ENCODE results near the gene UGT1A1.
"Not testable (repeated sequence)": the region's sequence is repeated elsewhere in the genome, so short reads cannot be mapped to it uniquely, and the experiment has no call there.

The UGT1A1 gene

DNA sequence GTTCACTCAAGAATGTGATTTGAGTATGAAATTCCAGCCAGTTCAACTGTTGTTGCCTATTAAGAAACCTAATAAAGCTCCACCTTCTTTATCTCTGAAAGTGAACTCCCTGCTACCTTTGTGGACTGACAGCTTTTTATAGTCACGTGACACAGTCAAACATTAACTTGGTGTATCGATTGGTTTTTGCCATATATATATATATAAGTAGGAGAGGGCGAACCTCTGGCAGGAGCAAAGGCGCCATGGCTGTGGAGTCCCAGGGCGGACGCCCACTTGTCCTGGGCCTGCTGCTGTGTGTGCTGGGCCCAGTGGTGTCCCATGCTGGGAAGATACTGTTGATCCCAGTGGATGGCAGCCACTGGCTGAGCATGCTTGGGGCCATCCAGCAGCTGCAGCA lies at the start of gene UGT1A1:
UGT1A1 (plus strand) TSS at position 228 of the 400 bp plus-strand sequence; CDS start at position 246, 18 bp downstream.
- no peak for DNase-seq (ENCODE audit: low read depth)

DNA sequence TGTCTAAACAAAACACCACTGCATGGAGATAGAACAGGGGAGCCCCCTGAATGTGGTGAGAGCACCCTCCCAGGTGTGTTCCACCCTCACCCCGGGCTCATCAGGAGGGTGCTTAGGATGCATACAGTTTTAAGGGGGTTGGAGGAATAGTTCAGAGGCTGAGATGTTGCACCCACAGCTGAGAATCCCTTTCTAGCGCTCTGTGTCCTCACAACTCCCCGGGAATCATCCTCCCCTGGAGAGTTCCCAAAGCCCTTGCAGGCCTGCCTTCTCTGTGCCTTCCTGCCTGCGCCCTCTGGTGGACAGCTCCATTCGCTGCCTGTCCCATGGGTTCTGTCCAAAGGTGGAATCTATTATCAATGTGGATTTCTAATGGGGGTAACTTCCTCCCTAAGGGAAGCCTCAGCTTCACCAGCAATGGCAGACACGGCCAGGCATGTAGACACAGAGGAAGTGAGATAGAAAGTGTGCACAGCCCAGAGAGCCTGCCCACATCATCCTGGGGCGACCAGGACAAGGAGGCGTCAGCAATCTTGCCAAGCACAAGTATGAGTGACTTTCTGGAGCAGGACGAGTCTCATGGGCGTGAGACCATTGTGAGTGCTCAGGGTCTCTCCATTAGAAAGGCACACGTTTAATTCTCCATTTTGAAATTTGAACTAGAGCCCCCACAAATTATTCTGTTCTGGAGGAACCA lies 48.6 kb upstream of the UGT1A1 start:
- peak; percentile 80 for DNase-seq (ENCODE audit: low read depth)

DNA sequence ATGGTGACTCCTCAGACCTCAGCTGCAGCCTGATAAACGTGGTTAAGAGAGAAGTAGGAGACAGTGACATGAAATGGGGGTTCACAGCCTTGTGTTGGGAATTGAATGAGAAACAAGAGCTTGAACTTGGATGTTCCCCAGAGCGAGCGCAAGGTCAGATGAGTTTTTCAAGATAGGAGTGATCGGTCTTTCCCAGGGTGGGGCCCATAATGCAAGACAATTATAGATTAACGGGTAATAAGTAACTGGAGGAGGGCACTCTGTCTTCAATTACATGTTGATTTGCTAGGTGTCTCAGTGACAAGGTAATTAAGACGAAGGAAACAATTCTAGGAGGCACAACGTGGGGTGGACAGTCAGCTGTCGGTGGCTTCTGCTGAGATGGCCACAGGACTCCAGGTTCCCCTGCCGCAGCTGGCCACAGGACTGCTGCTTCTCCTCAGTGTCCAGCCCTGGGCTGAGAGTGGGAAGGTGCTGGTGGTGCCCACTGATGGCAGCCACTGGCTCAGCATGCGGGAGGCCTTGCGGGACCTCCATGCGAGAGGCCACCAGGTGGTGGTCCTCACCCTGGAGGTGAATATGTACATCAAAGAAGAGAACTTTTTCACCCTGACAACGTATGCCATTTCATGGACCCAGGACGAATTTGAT lies 47.3 kb upstream of the UGT1A1 start, which contains the start of gene UGT1A5:
UGT1A5 (plus strand) TSS at position 297 of the 651 bp plus-strand sequence; CDS start at position 382, 85 bp downstream.
- DNase-seq (ENCODE audit: low read depth): no peak

DNA sequence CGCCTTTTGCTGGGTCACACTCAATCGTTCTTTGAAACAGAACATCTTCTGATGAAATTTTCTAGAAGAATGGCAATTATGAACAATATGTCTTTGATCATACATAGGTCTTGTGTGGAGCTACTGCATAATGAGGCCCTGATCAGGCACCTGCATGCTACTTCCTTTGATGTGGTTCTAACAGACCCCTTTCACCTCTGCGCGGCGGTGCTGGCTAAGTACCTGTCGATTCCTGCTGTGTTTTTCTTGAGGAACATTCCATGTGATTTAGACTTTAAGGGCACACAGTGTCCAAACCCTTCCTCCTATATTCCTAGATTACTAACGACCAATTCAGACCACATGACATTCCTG lies 46.8 kb upstream of the UGT1A1 start:
- DNase-seq (ENCODE audit: low read depth): no peak

DNA sequence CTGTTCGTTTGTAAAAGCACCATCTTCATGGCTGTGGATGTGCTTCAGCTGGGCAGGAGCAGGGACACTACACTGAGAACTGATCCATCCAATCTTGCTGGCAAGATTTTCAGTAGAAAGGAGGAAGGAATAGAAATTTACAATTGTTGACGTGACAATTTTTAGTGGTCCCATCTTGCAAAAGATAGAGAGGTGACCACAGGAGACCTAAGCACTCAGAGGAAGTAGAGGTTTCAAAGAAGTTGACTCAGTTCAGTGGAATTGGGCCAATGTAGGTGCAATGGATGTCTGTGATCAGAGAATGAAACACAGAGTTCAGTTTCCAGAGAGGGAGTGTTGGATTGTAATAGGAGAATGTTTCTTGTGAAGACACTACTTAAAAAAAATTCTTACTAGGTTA lies 45.9 kb upstream of the UGT1A1 start:
- DNase-seq (ENCODE audit: low read depth): peak; percentile 2

DNA sequence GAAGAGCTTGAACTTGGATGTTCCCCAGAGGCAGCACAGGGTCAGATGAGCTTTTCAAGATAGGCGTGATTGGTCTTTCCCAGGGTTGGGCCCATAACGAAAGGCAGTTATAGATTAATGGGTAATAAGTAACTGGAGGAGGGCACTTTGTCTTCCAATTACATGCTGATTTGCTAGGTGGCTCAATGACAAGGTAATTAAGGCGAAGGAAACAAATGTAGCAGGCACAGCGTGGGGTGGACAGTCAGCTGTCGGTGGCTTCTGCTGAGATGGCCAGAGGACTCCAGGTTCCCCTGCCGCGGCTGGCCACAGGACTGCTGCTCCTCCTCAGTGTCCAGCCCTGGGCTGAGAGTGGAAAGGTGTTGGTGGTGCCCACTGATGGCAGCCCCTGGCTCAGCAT lies 41.5 kb upstream of the UGT1A1 start, which contains the start of gene UGT1A4:
UGT1A4 (plus strand) TSS at position 185 of the 400 bp plus-strand sequence; CDS start at position 270, 85 bp downstream.
- no peak for DNase-seq (ENCODE audit: low read depth)

DNA sequence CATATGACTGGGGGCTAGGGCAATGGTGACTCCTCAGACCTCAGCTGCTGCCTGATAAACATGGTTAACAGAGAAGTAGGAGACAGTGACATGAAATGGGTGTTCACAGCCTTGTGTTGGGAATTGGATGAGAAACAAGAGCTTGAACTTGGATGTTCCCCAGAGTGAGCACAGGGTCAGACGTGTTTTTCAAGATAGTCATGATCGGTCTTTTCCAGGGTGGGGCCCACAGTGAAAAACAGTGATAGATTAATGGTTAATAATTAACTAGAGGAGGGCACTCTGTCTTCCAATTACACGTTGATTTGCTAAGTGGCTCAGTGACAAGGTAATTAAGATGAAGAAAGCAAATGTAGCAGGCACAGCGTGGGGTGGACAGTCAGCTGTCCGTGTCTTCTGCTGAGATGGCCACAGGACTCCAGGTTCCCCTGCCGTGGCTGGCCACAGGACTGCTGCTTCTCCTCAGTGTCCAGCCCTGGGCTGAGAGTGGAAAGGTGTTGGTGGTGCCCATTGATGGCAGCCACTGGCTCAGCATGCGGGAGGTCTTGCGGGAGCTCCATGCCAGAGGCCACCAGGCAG lies 31.3 kb upstream of the UGT1A1 start, which contains the start of gene UGT1A3:
UGT1A3 (plus strand) TSS at position 320 of the 579 bp plus-strand sequence; CDS start at position 405, 85 bp downstream.
- DNase-seq (ENCODE audit: low read depth): no peak

DNA sequence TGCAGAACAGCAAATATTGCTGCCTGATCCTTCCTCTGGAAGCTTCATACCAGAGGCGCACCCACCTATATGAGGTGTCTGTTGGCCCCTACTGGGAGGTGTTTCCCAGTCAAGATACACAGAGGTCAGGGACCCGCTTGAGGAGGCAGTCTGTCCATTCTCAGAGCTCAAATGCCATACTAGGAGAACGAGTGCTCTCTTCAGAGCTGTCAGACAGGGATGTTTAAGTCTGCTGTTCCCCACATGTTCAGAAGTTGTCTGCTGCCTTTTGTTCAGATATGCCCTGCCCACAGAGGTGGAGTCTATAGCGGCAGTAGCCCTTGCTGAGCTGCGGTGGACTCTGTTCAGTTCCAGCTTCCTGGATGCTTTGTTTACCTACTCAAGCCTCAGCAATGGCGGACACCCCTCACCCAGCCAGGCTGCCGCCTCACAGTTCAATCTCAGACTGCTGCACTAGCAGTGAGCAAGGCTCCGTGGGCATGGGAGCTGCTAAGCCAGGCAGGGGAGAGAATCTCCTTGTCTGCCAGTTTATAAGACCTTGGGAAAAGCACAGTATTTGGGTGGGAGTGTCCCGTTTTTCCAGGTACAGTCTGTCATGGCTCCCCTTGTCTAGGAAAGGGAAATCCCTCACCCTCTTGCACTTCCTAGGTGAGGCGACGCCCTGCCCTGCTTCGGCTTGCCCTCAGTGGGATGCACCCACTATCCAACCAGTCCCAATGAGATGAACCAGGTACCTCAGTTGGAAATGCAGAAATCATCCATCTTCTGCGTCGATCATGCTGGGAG lies 23.0 kb upstream of the UGT1A1 start:
- not testable (repeated sequence) for DNase-seq (ENCODE audit: low read depth)

DNA sequence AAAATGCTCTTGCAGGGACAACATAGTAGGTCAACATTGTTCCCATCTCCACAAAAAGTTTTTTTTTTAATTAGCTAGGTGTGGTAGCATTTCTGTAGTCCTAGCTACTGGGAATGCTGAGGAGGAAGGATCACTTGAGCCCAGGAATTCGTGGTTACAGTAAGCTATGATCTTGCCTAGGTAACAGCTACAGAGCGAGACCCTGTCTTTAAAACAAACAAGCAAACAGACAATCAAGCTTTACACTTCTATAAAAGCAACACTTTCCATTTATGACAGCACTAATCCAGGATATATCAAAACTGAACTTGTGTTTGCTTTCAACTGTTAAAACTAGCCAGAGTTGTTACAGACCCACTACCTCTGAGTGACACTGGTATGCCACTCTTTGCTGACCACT lies 19.2 kb upstream of the UGT1A1 start:
- no peak for DNase-seq (ENCODE audit: low read depth)

DNA sequence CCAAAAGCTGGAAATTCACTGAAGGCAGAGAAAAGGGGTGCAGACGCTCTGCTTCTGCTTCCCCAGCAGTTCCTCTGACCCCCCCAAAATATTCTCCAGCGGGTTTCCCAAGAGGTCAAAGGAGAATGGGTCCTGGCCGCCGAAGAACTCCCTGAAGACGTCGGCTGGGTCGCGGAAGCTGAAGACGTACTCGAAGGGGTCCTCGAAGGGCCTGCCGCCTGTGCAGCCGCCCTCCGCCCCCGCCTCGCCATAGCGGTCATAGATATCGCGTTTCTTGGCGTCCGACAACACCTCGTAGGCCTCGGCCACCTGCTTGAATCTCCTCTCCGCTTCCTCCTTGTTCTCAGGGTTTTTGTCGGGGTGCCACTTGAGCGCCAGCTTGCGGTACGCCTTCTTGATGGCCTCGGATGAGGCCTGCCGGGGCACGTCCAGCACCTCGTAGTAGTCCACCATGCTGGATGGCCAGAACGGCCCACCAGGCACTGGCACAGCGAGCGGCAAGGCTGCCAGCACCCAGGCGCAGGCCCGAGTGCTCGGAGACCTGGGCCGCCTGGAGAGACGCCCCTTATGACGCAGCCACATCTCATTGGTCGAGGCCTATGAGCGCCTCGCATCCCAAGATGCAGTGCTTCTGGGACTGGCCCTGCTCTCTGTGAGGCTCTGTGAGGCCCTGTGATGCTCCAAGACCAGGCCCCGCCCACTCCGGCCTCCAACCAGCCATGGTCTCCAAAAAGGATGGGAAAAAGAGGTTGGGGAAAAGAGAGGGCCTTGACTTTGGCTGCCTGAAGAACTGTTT lies 16.4 kb upstream of the UGT1A1 start:
- DNase-seq (ENCODE audit: low read depth): no peak

DNA sequence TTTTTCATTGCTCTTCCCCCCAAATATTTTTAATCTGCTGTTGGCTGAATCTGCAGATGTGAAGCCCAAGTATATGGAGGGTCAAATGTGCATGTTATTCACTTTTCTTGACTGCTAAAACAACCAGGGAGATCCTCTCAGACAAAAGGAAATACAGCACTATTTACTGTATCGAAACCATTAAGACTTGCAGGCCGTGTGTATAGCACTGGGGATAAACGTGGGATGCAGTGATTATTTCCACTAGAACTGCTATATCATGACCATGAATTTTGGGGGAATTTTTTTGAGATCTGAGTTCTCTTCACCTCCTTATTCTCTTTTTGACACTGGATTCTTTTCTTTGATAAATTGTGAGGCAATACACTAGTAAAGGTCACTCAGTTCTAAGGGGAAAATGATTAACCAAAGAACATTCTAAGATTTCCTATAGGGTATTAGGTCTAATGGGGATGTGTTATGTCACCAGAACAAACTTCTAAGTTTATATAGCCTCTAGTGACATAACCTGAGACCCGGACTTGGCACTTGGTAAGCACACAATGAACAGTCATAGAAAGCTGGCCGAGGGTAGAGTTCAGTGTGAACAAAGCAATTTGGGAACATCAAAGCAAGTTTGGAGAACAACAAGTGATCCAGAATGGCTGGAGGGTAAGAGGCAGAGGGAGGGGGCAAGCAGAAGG lies 14.9 kb upstream of the UGT1A1 start:
- no peak for DNase-seq (ENCODE audit: low read depth)

DNA sequence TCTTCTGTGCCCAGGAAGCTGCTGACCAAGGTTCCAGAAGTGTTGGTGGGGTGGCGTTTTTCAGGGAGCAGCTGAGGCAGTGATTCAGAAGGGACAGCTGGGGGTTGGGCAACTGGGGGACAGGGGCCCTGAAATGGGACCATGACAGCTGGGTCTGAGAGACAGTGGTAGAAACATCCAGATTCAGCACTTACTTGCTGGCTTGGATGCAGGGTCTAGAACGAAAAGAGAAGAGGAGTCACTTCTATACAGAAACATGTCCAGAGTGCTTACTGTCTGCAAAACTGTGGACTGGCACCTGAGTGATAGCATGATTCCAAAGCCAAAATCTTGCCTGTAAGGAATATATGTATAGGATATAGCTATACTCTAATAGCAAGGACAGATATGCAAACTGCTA lies 14.2 kb upstream of the UGT1A1 start:
- not testable (repeated sequence) for DNase-seq (ENCODE audit: low read depth)

DNA sequence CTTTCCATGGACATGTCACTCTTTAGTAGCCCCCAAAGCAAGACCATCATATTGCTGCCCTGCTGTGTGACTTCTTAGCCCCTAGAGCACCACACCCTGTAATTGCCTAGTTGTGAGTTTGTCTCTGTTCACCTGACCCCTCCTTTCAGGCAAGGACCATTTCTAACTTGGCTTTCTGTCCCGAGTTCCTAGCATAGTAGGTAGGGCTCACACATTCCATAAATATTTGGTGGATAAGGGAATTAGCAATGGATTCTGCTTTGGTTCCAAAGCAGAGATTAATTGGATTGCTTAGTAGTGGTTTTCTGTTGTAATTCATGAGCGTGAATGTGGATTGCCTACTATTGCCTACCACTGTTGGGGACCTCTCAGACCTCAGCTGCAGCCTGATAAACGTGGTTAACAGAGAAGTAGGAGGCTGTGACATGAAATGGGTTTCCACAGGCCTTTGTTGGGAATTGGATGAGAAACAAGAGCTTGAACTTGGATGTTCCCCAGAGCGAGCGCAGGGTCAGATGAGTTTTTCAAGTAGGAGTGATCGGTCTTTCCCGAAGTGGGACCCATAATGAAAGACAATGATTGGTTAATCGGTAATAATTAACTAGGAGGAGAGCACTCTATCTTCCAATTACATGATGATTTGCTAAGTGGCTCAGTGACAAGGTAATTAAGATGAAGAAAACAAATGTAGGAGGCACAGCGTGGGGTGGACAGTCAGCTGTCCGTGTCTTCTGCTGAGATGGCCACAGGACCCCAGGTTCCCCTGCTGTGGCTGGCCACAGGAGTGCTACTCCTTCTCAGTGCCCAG lies 13.4 kb upstream of the UGT1A1 start:
- no peak for DNase-seq (ENCODE audit: low read depth)

DNA sequence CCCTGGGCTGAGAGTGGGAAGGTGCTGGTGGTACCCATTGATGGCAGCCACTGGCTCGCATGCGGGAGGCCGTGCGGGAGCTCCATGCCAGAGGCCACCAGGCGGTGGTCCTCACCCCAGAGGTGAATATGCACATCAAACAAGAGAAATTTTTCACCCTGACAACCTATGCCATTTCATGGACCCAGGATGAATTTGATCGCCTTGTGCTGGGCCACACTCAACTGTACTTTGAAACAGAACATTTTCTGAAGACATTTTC lies 12.9 kb upstream of the UGT1A1 start:
- no peak for DNase-seq (ENCODE audit: low read depth)

DNA sequence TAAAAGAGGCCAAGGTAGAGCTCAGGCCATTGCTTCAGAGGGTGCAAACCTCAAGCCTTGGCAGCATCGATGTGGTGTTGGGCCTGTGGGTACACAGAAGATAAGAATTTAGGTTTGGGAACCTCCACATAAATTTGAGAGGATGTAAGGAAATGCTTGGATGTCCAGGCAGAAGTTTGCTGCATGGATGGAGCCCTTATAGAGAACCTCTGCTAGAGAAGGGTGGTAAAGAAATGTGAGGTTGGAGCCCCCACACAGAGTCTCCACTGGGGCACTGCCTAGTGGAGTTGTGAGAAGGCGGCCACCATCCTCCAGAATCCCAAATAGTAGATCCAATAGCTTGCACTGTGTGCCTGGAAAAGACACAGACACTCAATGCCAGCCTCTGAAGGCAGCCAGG lies 9.4 kb upstream of the UGT1A1 start:
- DNase-seq (ENCODE audit: low read depth): not testable (repeated sequence)

DNA sequence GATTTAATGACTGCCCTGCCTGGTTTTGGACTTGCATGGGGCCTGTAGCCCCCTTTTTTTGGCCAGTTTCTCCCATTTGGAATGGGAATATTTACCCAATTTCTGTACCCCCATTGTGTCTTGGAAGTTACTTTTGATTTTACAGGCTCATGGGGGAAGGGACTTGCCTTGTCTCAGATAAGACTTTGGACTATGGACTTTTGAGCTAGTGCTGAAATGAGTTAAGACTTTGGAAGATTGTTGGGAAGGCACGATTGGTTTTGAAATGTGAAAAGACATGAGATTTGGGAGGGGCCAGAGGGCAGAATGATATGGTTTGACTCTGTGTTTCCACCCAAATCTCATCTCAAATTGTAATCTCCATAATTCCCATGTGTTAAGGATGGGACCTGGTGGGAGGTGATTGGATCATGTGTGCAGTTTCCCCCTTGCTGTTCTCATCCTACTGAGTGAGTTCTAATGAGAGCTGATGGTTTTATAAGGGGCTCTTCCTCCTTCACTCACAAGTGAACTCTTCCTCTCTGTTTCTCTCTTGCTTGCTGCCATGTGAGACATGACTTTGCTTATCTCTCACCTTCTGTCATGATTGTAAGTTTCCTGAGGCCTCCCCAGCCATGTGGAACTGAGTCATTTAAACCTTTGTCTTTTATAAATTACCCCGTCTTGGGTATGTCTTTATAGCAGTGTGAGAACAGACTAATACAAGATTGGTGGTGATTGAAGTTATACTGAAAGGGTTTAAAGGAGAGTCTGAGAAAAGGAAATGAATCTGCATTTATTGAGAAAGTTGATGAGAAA lies 8.7 kb upstream of the UGT1A1 start:
- DNase-seq (ENCODE audit: low read depth): not testable (repeated sequence)

DNA sequence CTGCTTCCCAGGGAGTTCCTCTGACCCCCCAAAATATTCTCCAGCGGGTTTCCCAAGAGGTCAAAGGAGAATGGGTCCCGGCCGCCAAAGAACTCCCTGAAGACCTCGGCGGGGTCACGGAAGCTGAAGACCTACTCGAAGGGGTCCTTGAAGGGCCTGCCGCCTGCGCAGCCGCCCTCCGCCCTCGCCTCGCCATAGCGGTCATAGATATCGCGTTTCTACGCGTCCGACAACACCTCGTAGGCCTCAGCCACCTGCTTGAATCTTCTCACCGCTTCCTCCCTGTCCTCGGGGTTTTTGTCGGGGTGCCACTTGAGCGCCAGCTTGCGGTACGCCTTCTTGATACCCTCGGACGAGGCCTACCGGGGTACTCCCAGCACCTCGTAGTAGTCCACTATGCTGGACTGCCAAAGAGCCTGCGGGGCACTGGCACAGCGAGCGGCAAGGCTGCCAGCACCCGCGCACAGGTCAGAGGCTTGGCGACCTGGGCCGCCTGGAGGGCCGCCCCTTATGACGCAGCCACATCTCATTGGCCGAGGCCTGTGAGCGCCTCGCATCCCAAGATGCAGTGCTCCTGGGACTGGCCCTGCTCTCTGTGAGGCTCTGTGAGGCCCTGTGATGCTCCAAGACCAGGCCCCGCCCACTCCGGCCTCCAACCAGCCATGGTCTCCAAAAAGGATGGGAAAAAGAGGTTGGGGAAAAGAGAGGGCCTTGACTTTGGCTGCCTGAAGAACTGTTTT lies 5.0 kb upstream of the UGT1A1 start:
- DNase-seq (ENCODE audit: low read depth): no peak

DNA sequence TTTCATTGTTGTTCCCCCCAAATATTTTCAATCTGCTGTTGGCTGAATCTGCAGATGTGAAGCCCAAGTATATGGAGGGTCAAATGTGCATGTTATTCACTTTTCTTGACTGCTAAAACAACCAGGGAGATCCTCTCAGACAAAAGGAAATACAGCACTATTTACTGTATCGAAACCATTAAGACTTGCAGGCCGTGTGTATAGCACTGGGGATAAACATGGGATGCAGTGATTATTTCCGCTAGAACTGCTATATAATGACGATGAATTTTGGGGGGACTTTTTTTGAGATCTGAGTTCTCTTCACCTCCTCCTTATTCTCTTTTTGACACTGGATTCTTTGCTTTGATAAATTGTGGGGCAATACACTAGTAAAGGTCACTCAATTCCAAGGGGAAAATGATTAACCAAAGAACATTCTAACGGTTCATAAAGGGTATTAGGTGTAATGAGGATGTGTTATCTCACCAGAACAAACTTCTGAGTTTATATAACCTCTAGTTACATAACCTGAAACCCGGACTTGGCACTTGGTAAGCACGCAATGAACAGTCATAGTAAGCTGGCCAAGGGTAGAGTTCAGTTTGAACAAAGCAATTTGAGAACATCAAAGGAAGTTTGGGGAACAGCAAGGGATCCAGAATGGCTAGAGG lies 3.5 kb upstream of the UGT1A1 start:
- DNase-seq (ENCODE audit: low read depth): no peak

Measured in ELR (cell line).